Neuronal stem cell (in vitro differentiated cells): ENCODE results near the gene CIITA.
"Not testable (repeated sequence)": the region's sequence is repeated elsewhere in the genome, so short reads cannot be mapped to it uniquely, and the experiment has no call there.

Experiments used
- DNase-seq: peaks from one replicate; pipeline ENCODE4 v3.0.0-alpha.2; 2013; ENCODE audit warnings: low spot score
- H2AFZ ChIP-seq: one replicate; pipeline ENCODE4 v1.6.1; 2013; ENCODE audit warnings: mild to moderate bottlenecking, low read length, inconsistent platforms
- H2AK5ac ChIP-seq: 2 replicates; pipeline ENCODE4 v1.6.1; 2013; ENCODE audit warnings: low read depth, mild to moderate bottlenecking, inconsistent platforms, low read length, moderate library complexity, mixed read lengths
- H2BK120ac ChIP-seq: 2 replicates; pipeline ENCODE4 v1.6.1; 2013; ENCODE audit warnings: low read depth, mild to moderate bottlenecking, inconsistent platforms, low read length, moderate library complexity, mixed read lengths
- H2BK12ac ChIP-seq: one replicate; pipeline ENCODE4 v1.6.1; 2013; ENCODE audit warnings: low read length, inconsistent platforms
- H2BK15ac ChIP-seq: 2 replicates; pipeline ENCODE4 v1.6.1; 2013; ENCODE audit warnings: mild to moderate bottlenecking, low read length, inconsistent platforms, mixed read lengths
- H2BK5ac ChIP-seq: one replicate; pipeline ENCODE4 v1.6.1; 2013; ENCODE audit warnings: inconsistent platforms, mild to moderate bottlenecking, low read length, moderate library complexity
- H3K14ac ChIP-seq: one replicate; pipeline ENCODE4 v1.6.1; 2013; ENCODE audit warnings: low read length, inconsistent platforms
- H3K18ac ChIP-seq: 2 replicates; pipeline ENCODE4 v1.6.1; 2013; ENCODE audit warnings: low read length, inconsistent platforms
- H3K23ac ChIP-seq: 2 replicates; pipeline ENCODE4 v1.6.1; 2013; ENCODE audit warnings: low read depth, mild to moderate bottlenecking, mixed read lengths, low read length, inconsistent platforms; ENCODE audit not compliant: poor library complexity
- H3K27ac ChIP-seq: replicated peaks from 3 replicates; pipeline ENCODE4 v1.5.1; 2013; ENCODE audit warnings: low read length, inconsistent platforms
- H3K27me3 ChIP-seq, 3 experiments: 2 replicates each; pipeline ENCODE4 v1.6.1; 2013; ENCODE audit warnings: low read length in 3 of 3, mild to moderate bottlenecking in 2 of 3, inconsistent platforms in 1 of 3, low read depth in 1 of 3, mixed read lengths in 1 of 3, moderate library complexity in 1 of 3; ENCODE audit not compliant: control insufficient read depth in 3 of 3, insufficient read depth in 3 of 3
- H3K36me3 ChIP-seq, 2 donors: replicated peaks in 1 of 2; 2 replicates each; pipeline ENCODE4 v1.6.1; 2013; ENCODE audit warnings: low read length in 2 of 2; ENCODE audit not compliant: control insufficient read depth in 2 of 2, insufficient read depth in 2 of 2
- H3K4ac ChIP-seq: 2 replicates; pipeline ENCODE4 v1.6.1; 2013; ENCODE audit warnings: inconsistent platforms, mild to moderate bottlenecking, low read length, moderate library complexity
- H3K4me1 ChIP-seq, 2 donors: 1 replicate in 1 of 2; 2 replicates in 1 of 2; pipeline ENCODE4 v1.6.1; 2013; ENCODE audit warnings: low read length in 2 of 2, low read depth in 1 of 2; ENCODE audit not compliant: control insufficient read depth in 2 of 2, insufficient read depth in 1 of 2
- H3K4me2 ChIP-seq: one replicate; pipeline ENCODE4 v1.6.1; 2013; ENCODE audit warnings: mild to moderate bottlenecking, low read length, inconsistent platforms; ENCODE audit not compliant: insufficient read depth, poor library complexity, severe bottlenecking
- H3K4me3 ChIP-seq, 2 donors: 2 replicates each; pipeline ENCODE4 v1.5.1; 2013; ENCODE audit warnings: low read length in 2 of 2, mild to moderate bottlenecking in 2 of 2, inconsistent platforms in 1 of 2, moderate library complexity in 1 of 2
- H3K79me1 ChIP-seq: one replicate; pipeline ENCODE4 v1.6.1; 2013; ENCODE audit warnings: low read depth, mild to moderate bottlenecking, inconsistent platforms, low read length, moderate library complexity
- H3K9ac ChIP-seq: one replicate; pipeline ENCODE4 v1.6.1; 2013; ENCODE audit warnings: mild to moderate bottlenecking, low read depth, low read length, inconsistent platforms; ENCODE audit not compliant: poor library complexity
- H3K9me3 ChIP-seq, 2 donors: replicated peaks in 1 of 2; 2 replicates each; pipeline versions ENCODE3 to v1.6.1; 2013; ENCODE audit warnings: low read length in 2 of 2, mild to moderate bottlenecking in 2 of 2, inconsistent platforms in 1 of 2, low read depth in 1 of 2, mixed read lengths in 1 of 2, moderate library complexity in 1 of 2; ENCODE audit not compliant: control insufficient read depth in 2 of 2, insufficient read depth in 1 of 2
- H4K8ac ChIP-seq: one replicate; pipeline ENCODE4 v1.6.1; 2013; ENCODE audit warnings: low read depth, mild to moderate bottlenecking, inconsistent platforms, low read length, moderate library complexity
- H4K91ac ChIP-seq: one replicate; pipeline ENCODE4 v1.6.1; 2013; ENCODE audit warnings: low read length, low read depth, mild to moderate bottlenecking, inconsistent platforms; ENCODE audit not compliant: poor library complexity
- WGBS, 2 donors: extraction: QIAGEN DNeasy Blood & Tissue Kit; methylation state at CpG; one replicate each; pipeline ENCODE4 v1.1.7; 2013; ENCODE audit warnings: missing lambda C conversion rate in 2 of 2, mixed read lengths in 1 of 2; ENCODE audit not compliant: insufficient read length in 2 of 2, insufficient replicate concordance in 1 of 2; ENCODE audit errors: extremely low coverage in 2 of 2; 5-methylcytosine and 5-hydroxymethylcytosine counted together

The CIITA gene

DNA sequence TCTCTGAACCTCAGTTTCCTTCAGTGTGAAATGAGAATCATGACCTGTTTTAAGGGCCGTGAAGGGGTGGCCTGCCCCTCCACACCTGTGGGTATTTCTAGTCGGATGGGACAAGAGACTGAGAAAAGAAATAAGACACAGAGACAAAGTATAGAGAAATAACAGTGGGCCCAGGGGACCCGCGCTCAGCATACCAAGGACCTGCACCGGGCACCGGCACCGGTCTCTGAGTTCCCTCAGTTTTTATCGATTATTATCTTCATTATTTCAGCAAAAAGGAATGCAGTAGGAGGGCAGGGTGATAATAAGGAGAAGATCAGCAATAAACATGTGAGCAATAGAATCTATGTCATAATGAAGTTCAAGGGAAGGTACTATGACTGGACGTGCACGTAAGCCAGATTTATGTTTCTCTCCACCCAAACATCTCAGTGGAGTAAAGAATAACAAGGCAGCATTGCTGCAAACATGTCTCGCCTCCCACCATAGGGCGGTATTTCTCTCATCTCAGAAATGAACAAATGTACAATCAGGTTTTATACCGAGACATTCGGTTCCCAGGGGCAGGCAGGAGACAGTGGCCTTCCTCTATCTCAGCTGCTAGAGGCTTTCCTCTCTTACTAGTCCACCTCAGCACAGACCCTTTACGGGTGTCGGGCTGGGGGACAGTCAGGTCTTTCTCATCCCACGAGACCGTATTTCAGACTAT is 47.5 kb upstream of the CIITA start:
- not testable (repeated sequence) for H3K27ac ChIP-seq, H3K9me3 ChIP-seq, H4K8ac ChIP-seq, H3K18ac ChIP-seq, H3K9ac ChIP-seq, H2AK5ac ChIP-seq, H3K27me3 ChIP-seq, H3K4ac ChIP-seq, H3K4me3 ChIP-seq, H2BK5ac ChIP-seq, H2AFZ ChIP-seq, H4K91ac ChIP-seq, DNase-seq, H2BK15ac ChIP-seq, H3K36me3 ChIP-seq, H3K23ac ChIP-seq, H3K4me1 ChIP-seq, H3K4me2 ChIP-seq, H2BK12ac ChIP-seq, H2BK120ac ChIP-seq, H3K14ac ChIP-seq, H3K79me1 ChIP-seq
- WGBS, 2 donors, result no CpG with 5 or more reads among the region's 18 CpGs

DNA sequence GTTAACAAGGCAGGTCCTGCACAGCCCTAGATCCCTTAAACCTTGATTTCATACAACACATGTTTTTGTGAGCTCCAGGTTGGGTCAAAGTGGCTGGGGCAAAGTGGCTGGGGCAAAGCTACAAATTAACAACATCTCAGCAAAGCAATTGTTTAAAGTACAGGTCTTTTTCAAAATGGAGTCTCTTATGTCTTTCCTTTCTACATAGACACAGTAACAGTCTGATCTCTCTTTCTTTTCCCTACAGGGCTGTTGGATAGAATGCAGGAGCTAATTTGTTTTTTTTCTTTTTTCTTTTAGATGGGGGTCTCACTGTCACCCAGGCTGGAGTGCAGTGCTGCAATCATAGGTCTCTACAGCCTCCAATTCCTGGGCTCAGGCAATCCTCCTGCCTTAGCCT is 46.8 kb upstream of the CIITA start:
- H3K27me3 ChIP-seq, H3K9ac ChIP-seq, H2AK5ac ChIP-seq, H3K79me1 ChIP-seq, H2AFZ ChIP-seq, H3K18ac ChIP-seq, H3K9me3 ChIP-seq, DNase-seq, H2BK12ac ChIP-seq, H3K4me1 ChIP-seq, H3K4ac ChIP-seq, H2BK15ac ChIP-seq, H3K14ac ChIP-seq, H2BK120ac ChIP-seq, H4K91ac ChIP-seq, H3K4me2 ChIP-seq, H4K8ac ChIP-seq, H2BK5ac ChIP-seq, H3K4me3 ChIP-seq, H3K27ac ChIP-seq, H3K23ac ChIP-seq, H3K36me3 ChIP-seq: not testable (repeated sequence)

DNA sequence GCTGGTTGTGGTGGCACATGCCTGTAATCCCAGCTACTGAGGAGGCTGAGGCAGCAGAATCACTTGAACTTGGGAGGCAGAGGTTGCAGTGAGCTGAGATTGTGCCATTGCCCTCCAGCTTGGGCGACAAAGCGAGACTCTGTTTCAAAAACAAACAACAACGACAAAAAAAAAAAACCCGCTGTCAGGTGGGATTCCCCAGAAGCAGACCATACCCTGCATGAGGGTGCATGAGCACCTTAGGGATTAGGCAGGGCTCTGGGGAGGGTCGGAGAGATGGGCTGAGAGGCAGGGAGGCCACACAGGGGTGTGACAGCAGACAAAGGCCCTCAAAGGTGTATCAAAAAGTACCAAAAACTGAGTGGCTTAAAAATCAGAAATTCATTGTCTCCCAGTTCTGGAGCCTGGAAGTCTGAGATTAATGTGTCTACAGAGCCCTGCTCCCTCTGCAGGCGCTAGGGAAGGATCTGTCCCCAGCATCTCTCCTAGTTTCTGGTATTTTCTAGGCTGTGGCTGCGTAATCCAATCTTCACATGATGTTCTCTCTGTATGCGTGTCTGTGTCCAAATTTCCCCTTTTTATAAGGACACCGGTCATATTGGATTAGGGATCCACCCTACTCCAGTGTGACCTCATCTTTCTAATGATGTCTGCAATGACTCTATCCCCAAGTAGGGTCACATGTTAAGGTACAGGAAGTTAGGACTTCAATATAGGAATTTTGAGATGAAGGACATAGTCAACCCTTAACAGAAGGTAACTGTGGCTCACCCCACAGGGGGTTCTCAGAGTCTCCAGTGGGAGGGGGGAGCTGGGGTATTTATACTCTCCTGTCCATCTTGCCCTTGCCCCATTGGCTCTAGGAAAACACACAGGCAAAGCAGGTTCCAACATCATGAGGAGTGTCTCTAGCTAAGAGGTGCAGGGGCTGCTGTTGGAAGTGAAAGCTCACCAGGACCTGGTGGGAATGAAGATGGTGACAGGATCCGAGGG is 44.8 kb upstream of the CIITA start:
- no CpG with 5 or more reads among the region's 10 CpGs for WGBS, 2 donors
- H2AFZ ChIP-seq, result no peak overlapping the region
- H3K4me2 ChIP-seq, result no peak overlapping the region
- no peak overlapping the region for H4K91ac ChIP-seq
- DNase-seq, result no peak
- H3K14ac ChIP-seq, result peak overlapping the region; percentile 25
- no peak overlapping the region for H3K18ac ChIP-seq
- H3K9ac ChIP-seq, result no peak overlapping the region
- no peak overlapping the region for H3K4ac ChIP-seq
- H3K27me3 ChIP-seq, result peaks cover 0 to 11% (median 0%) of the 10 kb centered on the region in 3 experiments
- no peak overlapping the region for H3K4me3 ChIP-seq
- H3K36me3 ChIP-seq, result no peaks in the 10 kb centered on the region
- H3K27ac ChIP-seq, result no peak overlapping the region
- H3K9me3 ChIP-seq, result no peaks in the 10 kb centered on the region
- H4K8ac ChIP-seq, result no peak overlapping the region
- no peak overlapping the region for H2BK12ac ChIP-seq
- H2BK5ac ChIP-seq, result no peak overlapping the region
- no peak overlapping the region for H2BK120ac ChIP-seq
- peaks cover 0 to 3% of the 10 kb centered on the region in 2 donors for H3K4me1 ChIP-seq
- no peak overlapping the region for H3K23ac ChIP-seq
- H2AK5ac ChIP-seq, result no peak overlapping the region
- H2BK15ac ChIP-seq, result no peak overlapping the region
- no peaks in the 10 kb centered on the region for H3K79me1 ChIP-seq

DNA sequence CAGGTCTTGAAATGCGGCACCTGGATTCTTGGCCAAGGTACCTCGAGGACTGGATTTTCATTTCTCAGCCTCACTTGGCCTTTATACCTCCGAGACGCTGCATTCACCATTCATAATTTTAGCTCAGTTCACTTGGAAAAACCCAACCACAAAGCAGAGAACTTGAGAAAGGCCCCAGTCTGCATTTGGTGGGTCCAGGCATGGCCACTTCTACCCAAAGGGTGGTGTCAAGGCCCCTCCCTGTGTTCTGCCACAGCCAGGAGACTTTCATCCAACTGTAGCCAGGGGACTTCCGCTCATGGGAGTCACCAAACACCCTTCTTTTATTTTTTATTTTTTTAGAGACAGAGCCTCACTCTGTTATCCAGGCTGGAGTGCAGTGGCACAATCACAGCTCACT is 43.7 kb upstream of the CIITA start:
- no peak overlapping the region for H4K8ac ChIP-seq
- H2BK12ac ChIP-seq, result no peak overlapping the region
- H3K27ac ChIP-seq, result no peak overlapping the region
- no peaks in the 10 kb centered on the region for H3K9me3 ChIP-seq
- no peak overlapping the region for H3K4ac ChIP-seq
- no peak overlapping the region for H2AFZ ChIP-seq
- no peak overlapping the region for H3K14ac ChIP-seq
- H2AK5ac ChIP-seq, result no peak overlapping the region
- WGBS, 2 donors, result no CpG with 5 or more reads among the region's 5 CpGs
- no peaks in the 10 kb centered on the region for H3K36me3 ChIP-seq
- H4K91ac ChIP-seq, result no peak overlapping the region
- DNase-seq, result no peak
- peaks cover 0 to 22% (median 0%) of the 10 kb centered on the region in 3 experiments for H3K27me3 ChIP-seq
- no peak overlapping the region for H3K4me2 ChIP-seq
- H3K79me1 ChIP-seq, result no peaks in the 10 kb centered on the region
- H2BK15ac ChIP-seq, result no peak overlapping the region
- H3K9ac ChIP-seq, result no peak overlapping the region
- H3K23ac ChIP-seq, result no peak overlapping the region
- H2BK120ac ChIP-seq, result no peak overlapping the region
- H3K18ac ChIP-seq, result no peak overlapping the region
- H3K4me3 ChIP-seq, result no peak overlapping the region
- no peaks in the 10 kb centered on the region for H3K4me1 ChIP-seq
- no peak overlapping the region for H2BK5ac ChIP-seq
